K562 (cell line): ENCODE results near the gene ARL17B. TPM values are rescaled to one million over a fixed set of nuclear protein-coding genes. Genes with fewer than 3 reads are reported as not detected.
A peak's percentile ranks its signal among the peaks of the same experiment; 100 is the strongest.
"Not testable (repeated sequence)": the region's sequence is repeated elsewhere in the genome, so short reads cannot be mapped to it uniquely, and the experiment has no call there.

ENCODE experiments used
- ATAC-seq: fragments of 200-7000 bp; cut with Tn5 transposase; 3 replicates; pipeline ENCODE4 v1.9.1; 2020; ENCODE audit warnings: moderate library complexity
- BruUV-seq: library from RNA; stranded (reverse); fragments of 400-500 nt; replicated peaks from 2 replicates; lab custom pipeline; 2021; lab: Mats Ljungman, UMichigan
- CTCF ChIA-PET: fragments of 300-600 bp; formaldehyde crosslinking; extraction: SDS; loops from one replicate; lab custom pipeline; 2021; ENCODE audit warnings: low intra/inter-chr PET ratio; lab: Yijun Ruan, JAX
- POLR2A ChIA-PET: fragments of 300-600, 350-650 bp; sonication (Branson Sonifier 250); formaldehyde crosslinking; extraction: SDS; loops from one replicate; lab custom pipeline; 2021; ENCODE audit warnings: antibody characterized with exemption, inconsistent platforms; lab: Yijun Ruan, JAX
- DNase-seq, 4 experiments: peaks; one replicate each; pipeline versions ENCODE4 v3.0.0 to v3.0.0-alpha.2; 2011 to 2018; ENCODE audit warnings: low spot score in 3 of 4, mixed read lengths in 3 of 4; ENCODE audit errors: extremely low read depth in 1 of 4
- FAIRE-seq: peaks from 2 replicates; lab custom pipeline; 2011; peaks lifted over from hg19 to GRCh38; lab: Jason Lieb, UNC
- H2AFZ ChIP-seq: 2 replicates; pipeline ENCODE4 v1.6.0; 2011; ENCODE audit warnings: low read depth, low read length, control low read depth, inconsistent platforms
- H3K27ac ChIP-seq: fragments of 200-600 bp; 3 replicates; pipeline ENCODE4 v1.8.0; 2011; ENCODE audit warnings: low read depth, mild to moderate bottlenecking, control low read depth, inconsistent platforms, low read length, moderate library complexity, mixed read lengths; ENCODE audit errors: extremely low read depth
- H3K27me3 ChIP-seq, 2 experiments: fragments of 300-600 bp in 1 of 2; 2 replicates in 1 of 2; 3 replicates in 1 of 2; pipeline versions ENCODE4 v1.6.0 to v1.8.0; 2011; ENCODE audit warnings: inconsistent platforms in 2 of 2, low read length in 2 of 2, mild to moderate bottlenecking in 1 of 2, mixed read lengths in 1 of 2, moderate library complexity in 1 of 2; ENCODE audit not compliant: control insufficient read depth in 2 of 2, insufficient read depth in 2 of 2
- H3K36me3 ChIP-seq: fragments of 300-600 bp; 3 replicates; pipeline ENCODE4 v1.8.0; 2011; ENCODE audit warnings: mild to moderate bottlenecking, low read length, inconsistent platforms; ENCODE audit not compliant: control insufficient read depth, insufficient read depth
- H3K4me1 ChIP-seq, 2 experiments: fragments of 200-600 bp in 1 of 2; replicated peaks in 1 of 2; 2 replicates in 1 of 2; 3 replicates in 1 of 2; pipeline versions ENCODE4 v1.5.1 to v1.8.0; 2011; ENCODE audit warnings: inconsistent platforms in 2 of 2, low read length in 2 of 2, mild to moderate bottlenecking in 1 of 2, mixed read lengths in 1 of 2, moderate library complexity in 1 of 2; ENCODE audit not compliant: control insufficient read depth in 2 of 2, insufficient read depth in 2 of 2
- H3K4me2 ChIP-seq: 2 replicates; pipeline ENCODE4 v1.6.1; 2011; ENCODE audit warnings: low read length, control low read depth, inconsistent platforms, mixed read lengths; ENCODE audit not compliant: insufficient read depth
- H3K4me3 ChIP-seq: fragments of 200-600 bp; sonication (generic), shearing (Covaris generic); 2 replicates; pipeline ENCODE4 v1.5.1; 2016; ENCODE audit warnings: control low read depth, inconsistent platforms
- H3K79me2 ChIP-seq: fragments of 200-600 bp; 3 replicates; pipeline ENCODE4 v1.8.0; 2011; ENCODE audit warnings: low read length, inconsistent platforms; ENCODE audit not compliant: control insufficient read depth, insufficient read depth
- H3K9ac ChIP-seq, 2 experiments: 2 replicates each; pipeline versions ENCODE4 v1.6.0 to v1.6.1; 2011; ENCODE audit warnings: low read depth in 2 of 2, low read length in 2 of 2, control low read depth in 1 of 2, inconsistent platforms in 1 of 2, mild to moderate bottlenecking in 1 of 2, mixed read lengths in 1 of 2; ENCODE audit not compliant: insufficient read depth in 1 of 2
- H3K9me1 ChIP-seq: one replicate; pipeline ENCODE4 v1.6.0; 2011; ENCODE audit warnings: inconsistent platforms, mild to moderate bottlenecking, low read length, moderate library complexity; ENCODE audit not compliant: control insufficient read depth, insufficient read depth
- H3K9me3 ChIP-seq: replicated peaks from 2 replicates; pipeline ENCODE4 v1.5.1; 2011; ENCODE audit warnings: low read depth, low read length, inconsistent platforms; ENCODE audit not compliant: control insufficient read depth, insufficient read depth
- H4K20me1 ChIP-seq: replicated peaks from 2 replicates; pipeline ENCODE4 v1.6.1; 2011; ENCODE audit warnings: low read length, inconsistent platforms, mixed read lengths; ENCODE audit not compliant: control insufficient read depth, insufficient read depth
- WGBS: fragments of 100-300 bp; shearing (Covaris generic); methylation state at CpG from one replicate; pipeline ENCODE4 v1.1.6; 2016; ENCODE audit warnings: low coverage, mixed read lengths; ENCODE audit not compliant: insufficient coverage; ENCODE audit errors: missing lambda C conversion rate; 5-methylcytosine and 5-hydroxymethylcytosine counted together
- in situ Hi-C: fragments of 300-500 bp; cut with MboI; formaldehyde crosslinking; loops from 4 replicates; pipeline ENCODE4 v1.15.0; 2018; ENCODE audit warnings: inconsistent platforms, mixed read lengths
- intact Hi-C: fragments of 100-400 bp; cut with micrococcal nuclease; formaldehyde crosslinking; loops from 2 replicates; pipeline ENCODE4 v1.14.2; 2022
- polyA plus RNA-seq, 8 experiments: library from polyadenylated mRNA; depleted of rRNA in 4 of 8; stranded (reverse) in 5 of 8; unstranded in 3 of 8; fragments of >200 nt; fragmentation: Nextera tagmentation in 2 of 8; fragmentation: Illumina TruSeq in 1 of 8; extraction: Ambion mirVana in 2 of 8; extraction: Trizol in 1 of 8; gene quantifications; 2 replicates each; pipeline versions ENCODE4 v1.2.1 to v1.2.3, GENCODE V29; 2011 to 2014; ENCODE audit warnings: inconsistent platforms in 1 of 8, missing spikeins in 1 of 8
- total RNA-seq, 7 experiments: library from RNA; depleted of rRNA in 6 of 7; stranded (reverse); fragments of >200 nt in 6 of 7; fragmentation: Illumina TruSeq in 2 of 7; extraction: Trizol in 2 of 7; gene quantifications; 2 replicates each; pipeline versions ENCODE4 v1.2.1 to v1.2.3, GENCODE V29; 2011 to 2021; ENCODE audit warnings: low replicate concordance in 1 of 7

The ARL17B gene
- total and polyA plus RNA-seq, 9 of the 15 experiments (the other 6 are each of a cell fraction or from before 2014, with no cell fraction given) = 4.0 to 24.2 (median 8.4) TPM

DNA sequence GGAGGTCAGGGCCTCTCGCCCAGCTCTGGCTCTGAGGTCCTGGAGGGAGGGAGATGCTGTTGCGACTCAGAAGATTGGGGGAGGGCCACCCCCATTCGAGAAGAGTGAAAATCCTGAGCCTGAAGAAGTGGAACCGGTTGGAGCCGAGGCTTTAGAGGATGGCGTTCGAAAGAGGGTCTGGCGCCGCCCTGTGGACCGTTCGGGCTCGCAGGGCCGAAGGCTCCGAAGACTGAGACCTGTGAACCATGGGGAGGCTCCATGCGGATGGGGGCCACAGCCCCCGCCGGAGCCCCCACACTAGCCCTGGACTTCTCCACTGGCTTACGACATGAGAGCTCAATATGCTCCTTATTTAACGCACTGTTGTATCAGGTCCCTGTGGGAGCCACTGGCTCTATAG is 20.3 kb downstream of the ARL17B start:
- H3K4me1 ChIP-seq, CTCF ChIA-PET, BruUV-seq, H4K20me1 ChIP-seq, H3K79me2 ChIP-seq, H3K9me3 ChIP-seq, DNase-seq, H3K27me3 ChIP-seq, H3K27ac ChIP-seq, H3K9me1 ChIP-seq, H3K4me3 ChIP-seq, H3K36me3 ChIP-seq, H3K4me2 ChIP-seq, in situ Hi-C loops, POLR2A ChIA-PET, H2AFZ ChIP-seq, H3K9ac ChIP-seq, FAIRE-seq, intact Hi-C loops: not testable (repeated sequence)
- WGBS = no CpG with 5 or more reads among the region's 19 CpGs
- peak; percentile 56; the same call in 1 of the 3 replicates for ATAC-seq

DNA sequence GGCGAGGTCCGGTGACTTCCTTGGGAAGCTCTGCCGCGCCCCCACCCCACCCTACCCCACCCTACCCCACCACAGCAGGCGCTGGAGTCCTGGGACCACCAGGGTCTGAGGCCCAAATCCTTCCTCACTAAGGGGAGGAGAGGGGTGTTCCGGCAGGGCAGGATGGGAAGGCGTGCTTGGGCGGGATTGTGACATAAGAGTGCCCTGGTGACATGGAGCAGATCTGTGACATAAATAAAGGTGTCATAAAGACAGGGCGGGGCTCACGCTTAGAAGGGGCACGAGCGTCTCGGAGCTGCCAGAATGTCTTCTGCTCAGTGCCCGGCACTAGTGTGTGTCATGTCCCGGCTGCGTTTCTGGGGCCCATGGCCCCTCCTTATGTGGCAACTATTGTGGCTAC is 66.7 kb downstream of the ARL17B start, which contains the start of gene LRRC37A:
Gene LRRC37A (plus strand): TSS at position 301 of the 400 bp plus-strand sequence. CDS start 3 bp downstream, at position 304.
- peaks cover 0 to 10% of the 10 kb centered on the region in 2 experiments; a peak in 4 of 5 replicates for H3K4me1 ChIP-seq
- H3K27ac ChIP-seq, H3K4me3 ChIP-seq, H3K36me3 ChIP-seq, H3K4me2 ChIP-seq, DNase-seq, FAIRE-seq, in situ Hi-C loops, ATAC-seq, intact Hi-C loops, H3K27me3 ChIP-seq, BruUV-seq, H4K20me1 ChIP-seq, H3K9me3 ChIP-seq, CTCF ChIA-PET, H3K79me2 ChIP-seq, H2AFZ ChIP-seq, POLR2A ChIA-PET, H3K9ac ChIP-seq, H3K9me1 ChIP-seq: not testable (repeated sequence)
- no CpG with 5 or more reads among the region's 16 CpGs for WGBS
